ENCODE results near the gene FGF18. TPM values are rescaled to one million over a fixed set of nuclear protein-coding genes. Genes with fewer than 3 reads are reported as not detected.
"Not testable (repeated sequence)": the region's sequence is repeated elsewhere in the genome, so short reads cannot be mapped to it uniquely, and the experiment has no call there.

FGF18 gene
- total RNA-seq, 2 donors from 2014 or later, result 0.41 to 0.51 TPM

DNA sequence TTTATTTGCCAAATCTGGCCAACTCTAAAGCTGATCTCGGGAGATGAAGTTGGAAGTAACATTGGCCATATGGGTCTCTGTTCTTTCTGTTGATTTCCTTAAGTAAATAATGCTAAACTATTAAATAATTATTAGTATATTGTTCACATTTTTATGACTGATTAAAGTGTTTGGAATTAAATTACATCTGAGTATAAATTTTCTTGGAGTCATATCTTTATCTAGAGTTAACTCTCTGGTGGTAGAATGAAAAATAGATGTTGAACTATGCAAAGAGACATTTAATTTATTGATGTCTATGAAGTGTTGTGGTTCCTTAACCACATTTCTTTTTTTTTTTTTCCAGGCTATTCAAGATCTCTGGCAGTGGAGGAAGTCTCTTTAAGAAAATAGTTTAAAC, 9.3 kb upstream of the FGF18 start:
- no peaks in the 10 kb centered on the region for H3K4me1 ChIP-seq (replicated peaks)
- WGBS, result 2% methylated on average over 1 of the region's 1 CpG
- no peaks in the 10 kb centered on the region for H3K36me3 ChIP-seq
- no peaks in the 10 kb centered on the region for H3K9me3 ChIP-seq
- no peak for DNase-seq (ENCODE audit: low spot score)
- H3K27me3 ChIP-seq (replicated peaks; ENCODE audit: insufficient read depth), result no peaks in the 10 kb centered on the region
- no peak overlapping the region for H3K4me3 ChIP-seq
- no peak for TF ChIP-seq POLR2A (IDR thresholded peaks at IDR 0.05)
- no peak overlapping the region for H3K27ac ChIP-seq
- intact Hi-C loops (cut with DNase I), result no loop called here

DNA sequence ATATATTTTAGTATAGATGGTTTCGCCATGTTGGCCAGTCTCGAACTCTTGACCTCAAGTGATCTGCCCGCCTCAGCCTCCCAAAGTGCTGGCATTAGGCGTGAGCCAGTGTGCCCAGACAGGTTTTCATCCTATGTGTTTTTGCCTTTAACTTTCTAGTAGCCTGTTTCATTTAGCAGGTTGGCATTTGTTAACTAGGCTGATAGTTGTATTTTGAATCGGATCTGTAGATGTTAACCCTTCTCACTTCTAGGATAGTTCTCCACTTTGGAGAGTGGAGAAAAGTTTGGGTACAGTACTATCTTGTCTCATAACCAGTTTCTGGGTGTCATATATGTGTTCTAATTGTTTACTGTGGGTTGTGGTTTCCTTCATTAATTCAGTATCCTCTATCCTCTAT, 7.3 kb upstream of the FGF18 start:
- 91% methylated on average over 5 of the region's 5 CpGs for WGBS
- Histone ChIP-seq H3K4me1 (replicated peaks) (no peaks in the 10 kb centered on the region), H3K4me3 (no peak overlapping the region), H3K27ac (no peak overlapping the region), H3K9me3 (no peaks in the 10 kb centered on the region), H3K36me3 (no peaks in the 10 kb centered on the region), H3K27me3 (replicated peaks; ENCODE audit: insufficient read depth) (no peaks in the 10 kb centered on the region)
- TF ChIP-seq, protein P1, sequence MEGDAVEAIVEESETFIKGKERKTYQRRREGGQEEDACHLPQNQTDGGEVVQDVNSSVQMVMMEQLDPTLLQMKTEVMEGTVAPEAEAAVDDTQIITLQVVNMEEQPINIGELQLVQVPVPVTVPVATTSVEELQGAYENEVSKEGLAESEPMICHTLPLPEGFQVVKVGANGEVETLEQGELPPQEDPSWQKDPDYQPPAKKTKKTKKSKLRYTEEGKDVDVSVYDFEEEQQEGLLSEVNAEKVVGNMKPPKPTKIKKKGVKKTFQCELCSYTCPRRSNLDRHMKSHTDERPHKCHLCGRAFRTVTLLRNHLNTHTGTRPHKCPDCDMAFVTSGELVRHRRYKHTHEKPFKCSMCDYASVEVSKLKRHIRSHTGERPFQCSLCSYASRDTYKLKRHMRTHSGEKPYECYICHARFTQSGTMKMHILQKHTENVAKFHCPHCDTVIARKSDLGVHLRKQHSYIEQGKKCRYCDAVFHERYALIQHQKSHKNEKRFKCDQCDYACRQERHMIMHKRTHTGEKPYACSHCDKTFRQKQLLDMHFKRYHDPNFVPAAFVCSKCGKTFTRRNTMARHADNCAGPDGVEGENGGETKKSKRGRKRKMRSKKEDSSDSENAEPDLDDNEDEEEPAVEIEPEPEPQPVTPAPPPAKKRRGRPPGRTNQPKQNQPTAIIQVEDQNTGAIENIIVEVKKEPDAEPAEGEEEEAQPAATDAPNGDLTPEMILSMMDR (IDR thresholded peaks at IDR 0.05), result no peak
- TF ChIP-seq POLR2AphosphoS5 (IDR thresholded peaks at IDR 0.05) (no peak), POLR2A (IDR thresholded peaks at IDR 0.05) (no peak)
- no peak for DNase-seq (ENCODE audit: low spot score)
- intact Hi-C loops (cut with DNase I), result no loop called here

DNA sequence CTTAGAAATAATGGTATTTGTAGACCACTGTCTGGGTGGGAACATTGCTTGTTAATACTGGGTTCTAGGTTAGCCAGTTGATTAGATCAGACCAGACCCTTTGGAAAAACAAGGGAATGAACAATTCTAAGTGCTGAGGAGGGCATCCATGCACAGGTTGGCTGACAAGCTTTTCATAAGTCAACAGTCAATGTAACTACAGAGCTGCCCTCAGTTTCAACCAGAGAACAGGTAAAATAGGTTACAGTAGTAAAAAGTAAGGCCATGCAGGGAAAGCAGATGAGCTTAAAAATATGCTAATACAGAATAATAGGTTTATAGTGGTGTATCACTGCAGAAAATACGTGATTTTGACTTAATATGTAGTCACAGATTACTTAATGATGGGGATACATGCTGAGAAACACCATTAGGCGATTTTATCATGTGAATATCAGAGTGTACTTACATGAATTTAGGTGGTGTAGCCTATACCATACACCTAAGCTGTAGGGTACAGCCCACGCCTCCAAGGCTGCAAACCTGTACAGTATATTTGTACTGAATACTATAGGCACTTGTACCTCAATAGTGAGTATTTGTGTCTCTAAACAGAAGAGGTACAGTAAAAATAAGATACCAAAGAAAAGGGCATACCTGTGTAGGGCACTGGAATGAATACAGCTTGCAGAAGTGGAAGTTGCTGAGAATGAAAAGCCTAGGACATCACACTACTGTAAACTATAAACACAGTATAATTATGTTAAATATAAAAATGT, 6.1 kb upstream of the FGF18 start:
- intact Hi-C loops (cut with DNase I), result no loop called here
- Histone ChIP-seq H3K27ac (no peak overlapping the region), H3K27me3 (replicated peaks; ENCODE audit: insufficient read depth) (no peaks in the 10 kb centered on the region), H3K4me1 (replicated peaks) (no peaks in the 10 kb centered on the region), H3K36me3 (no peaks in the 10 kb centered on the region), H3K9me3 (no peaks in the 10 kb centered on the region), H3K4me3 (no peak overlapping the region)
- WGBS, result 82% methylated on average over 3 of the region's 3 CpGs
- no peak for DNase-seq (ENCODE audit: low spot score)
- TF ChIP-seq POLR2A (IDR thresholded peaks at IDR 0.05), result no peak

DNA sequence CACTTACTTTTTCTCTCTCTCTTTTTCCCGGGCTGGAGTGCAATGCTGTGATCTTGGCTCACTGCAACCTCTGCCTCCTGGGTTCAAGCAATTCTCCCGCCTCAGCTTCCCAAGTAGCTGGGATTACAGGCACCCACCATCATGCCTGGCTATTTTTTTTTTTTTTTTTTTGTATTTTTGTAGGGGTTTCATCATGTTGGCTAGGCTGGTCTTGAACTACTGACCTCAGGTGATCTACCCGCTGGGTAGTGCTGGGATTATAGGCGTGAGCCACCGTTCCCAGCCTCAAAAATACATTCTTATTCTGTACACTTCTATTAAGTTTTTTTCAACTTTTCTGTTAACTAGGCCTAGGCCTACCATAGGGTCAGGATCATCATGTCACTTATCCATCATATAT, 5.5 kb upstream of the FGF18 start:
- DNase-seq (ENCODE audit: low spot score); H3K4me1 ChIP-seq (replicated peaks); H3K27me3 ChIP-seq (replicated peaks; ENCODE audit: insufficient read depth); intact Hi-C loops (cut with DNase I); H3K4me3 ChIP-seq; H3K27ac ChIP-seq; H3K36me3 ChIP-seq; H3K9me3 ChIP-seq: not testable (repeated sequence)
- 92% methylated on average over 5 of the region's 5 CpGs for WGBS

DNA sequence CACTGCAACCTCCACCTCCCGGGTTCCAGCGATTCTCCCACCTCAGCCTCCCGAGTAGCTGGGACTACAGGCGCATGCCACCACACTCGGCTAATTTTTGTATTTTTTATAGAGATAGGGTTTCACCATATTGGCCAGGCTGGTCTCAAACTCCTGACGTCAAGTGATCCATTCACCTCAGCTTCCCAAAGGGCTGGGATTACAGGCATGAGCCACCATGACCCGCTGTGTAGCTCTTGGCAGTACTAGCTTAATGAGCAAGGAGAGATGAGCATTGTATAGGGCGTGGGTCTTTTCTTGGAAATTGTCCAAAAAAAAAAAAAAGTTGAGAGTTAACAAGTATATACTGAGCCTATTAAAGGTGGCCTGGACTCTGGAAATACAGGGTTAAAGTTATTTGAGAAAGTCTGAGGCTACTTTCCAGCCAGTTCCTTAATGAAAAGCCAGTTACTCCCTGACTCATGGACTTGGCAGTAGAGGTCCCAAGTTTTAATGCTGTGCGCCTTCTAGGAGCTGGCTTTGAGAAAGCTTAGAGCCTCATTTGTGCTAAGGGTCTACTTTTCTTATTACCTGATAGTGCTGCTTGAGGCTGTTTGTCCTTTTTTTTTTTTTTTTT, 4.2 kb upstream of the FGF18 start:
- intact Hi-C loops (cut with DNase I), result loop anchor here (5.0 kb wide), 2 partner anchors 437 to 627 kb away; no protein-coding TSS in a partner anchor
- no peak for DNase-seq (ENCODE audit: low spot score)
- Histone ChIP-seq H3K27me3 (replicated peaks; ENCODE audit: insufficient read depth) (no peaks in the 10 kb centered on the region), H3K27ac (no peak overlapping the region), H3K4me1 (replicated peaks) (peaks cover 10% of the 10 kb centered on the region), H3K36me3 (no peaks in the 10 kb centered on the region), H3K4me3 (no peak overlapping the region), H3K9me3 (no peaks in the 10 kb centered on the region)
- 75% methylated on average over 9 of the region's 9 CpGs for WGBS
- TF ChIP-seq POLR2AphosphoS5 (IDR thresholded peaks at IDR 0.05) (no peak), POLR2A (IDR thresholded peaks at IDR 0.05) (no peak)
- TF ChIP-seq, protein P1 (IDR thresholded peaks at IDR 0.05), result no peak

DNA sequence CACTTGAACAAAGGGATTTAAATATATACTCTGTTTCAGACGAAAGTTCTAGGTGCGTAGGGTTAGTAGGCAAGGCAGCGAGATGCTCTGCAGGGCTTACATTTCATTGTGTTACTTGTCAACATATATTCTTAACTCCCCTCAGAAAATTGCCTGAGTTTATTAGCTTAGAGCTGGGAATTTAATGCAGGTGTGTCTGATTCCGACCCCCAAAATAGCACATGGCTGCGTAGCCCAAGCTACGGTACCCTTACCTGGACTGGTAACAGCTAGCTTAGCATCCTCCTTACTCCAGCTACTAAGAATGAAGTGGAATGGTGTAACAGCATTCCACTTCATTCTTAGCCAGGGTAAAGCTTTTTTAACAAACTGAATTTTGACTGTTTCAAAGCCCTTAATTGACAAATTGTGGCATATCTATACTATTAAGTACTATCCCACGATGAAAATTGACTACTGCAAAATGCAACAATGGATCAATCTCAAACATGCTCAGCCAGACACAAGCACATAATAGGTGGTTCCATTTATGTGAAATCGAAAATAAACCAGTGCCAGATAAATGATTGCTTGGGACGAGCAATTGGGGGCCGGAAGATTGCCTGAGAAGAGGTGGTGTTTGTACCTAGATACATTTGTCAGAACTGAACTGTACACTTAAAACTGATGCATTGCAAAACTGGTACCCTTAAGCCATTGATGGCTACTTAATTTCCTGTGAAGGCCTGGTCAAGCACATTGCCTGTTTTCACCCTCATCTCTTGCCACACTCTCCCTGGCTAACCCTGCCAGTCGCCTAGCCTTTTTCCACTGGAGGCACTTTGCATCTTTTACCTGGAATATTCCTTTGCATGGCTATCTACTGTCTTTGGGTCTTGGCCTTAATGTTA, 3.0 kb upstream of the FGF18 start:
- 89% methylated on average over 11 of the region's 11 CpGs for WGBS
- H3K27me3 ChIP-seq (replicated peaks; ENCODE audit: insufficient read depth), result no peaks in the 10 kb centered on the region
- H3K9me3 ChIP-seq, result no peaks in the 10 kb centered on the region
- no peak for DNase-seq (ENCODE audit: low spot score)
- no peak overlapping the region for H3K4me3 ChIP-seq
- TF ChIP-seq POLR2A (IDR thresholded peaks at IDR 0.05), result no peak
- TF ChIP-seq, protein P1 (IDR thresholded peaks at IDR 0.05), result no peak
- no peak for TF ChIP-seq POLR2AphosphoS5 (IDR thresholded peaks at IDR 0.05)
- H3K4me1 ChIP-seq (replicated peaks), result peaks cover 19% of the 10 kb centered on the region
- no peaks in the 10 kb centered on the region for H3K36me3 ChIP-seq
- intact Hi-C loops (cut with DNase I), result loop anchor here (5.0 kb wide), 2 partner anchors 436 to 626 kb away; no protein-coding TSS in a partner anchor
- H3K27ac ChIP-seq, result no peak overlapping the region
